Measurements from ENCODE around the gene PLET1. TPM values are rescaled to one million over a fixed set of nuclear protein-coding genes. Genes with fewer than 3 reads are reported as not detected.
A peak's percentile ranks its signal among the peaks of the same experiment; 100 is the strongest.

Gene PLET1
- total and polyA plus RNA-seq, 2 experiments from 2014 or later = not detected

GRCh38 chr11:112231952-112232351, 28.7 kb downstream of the PLET1 start:
- peaks cover 49% of the 10 kb centered on the region for H3K36me3 ChIP-seq

GRCh38 chr11:112229746-112230433, 30.8 kb downstream of the PLET1 start:
- no peaks in the 10 kb centered on the region for H3K9me3 ChIP-seq (ENCODE audit: low read depth)
- TF ChIP-seq CTCF (IDR thresholded peaks at IDR 0.05; ENCODE audit: low read depth, low read length) = no peak
- peaks cover 6% of the 10 kb centered on the region for H3K4me1 ChIP-seq (ENCODE audit: low read depth)
- H3K27me3 ChIP-seq = no peaks in the 10 kb centered on the region
- peak in 1 of 2 donors; percentile 92 for DNase-seq (ENCODE audit: low read depth in 1 of 2, low spot score in 1 of 2)
- no peak overlapping the region for H3K4me3 ChIP-seq
- H3K36me3 ChIP-seq = peaks cover 35% of the 10 kb centered on the region
- H3K27ac ChIP-seq = no peak overlapping the region

More at GRCh38 chr11:112231952-112232351, 28.7 kb downstream of the PLET1 start:
- Histone ChIP-seq H3K27me3 (no peaks in the 10 kb centered on the region), H3K27ac (no peak overlapping the region), H3K4me3 (no peak overlapping the region), H3K9me3 (ENCODE audit: low read depth) (no peaks in the 10 kb centered on the region), H3K4me1 (ENCODE audit: low read depth) (peaks cover 6% of the 10 kb centered on the region)
- no peak for TF ChIP-seq CTCF (IDR thresholded peaks at IDR 0.05; ENCODE audit: low read depth, low read length)
- no peak for DNase-seq (ENCODE audit: low read depth in 1 of 2, low spot score in 1 of 2)

DNA sequence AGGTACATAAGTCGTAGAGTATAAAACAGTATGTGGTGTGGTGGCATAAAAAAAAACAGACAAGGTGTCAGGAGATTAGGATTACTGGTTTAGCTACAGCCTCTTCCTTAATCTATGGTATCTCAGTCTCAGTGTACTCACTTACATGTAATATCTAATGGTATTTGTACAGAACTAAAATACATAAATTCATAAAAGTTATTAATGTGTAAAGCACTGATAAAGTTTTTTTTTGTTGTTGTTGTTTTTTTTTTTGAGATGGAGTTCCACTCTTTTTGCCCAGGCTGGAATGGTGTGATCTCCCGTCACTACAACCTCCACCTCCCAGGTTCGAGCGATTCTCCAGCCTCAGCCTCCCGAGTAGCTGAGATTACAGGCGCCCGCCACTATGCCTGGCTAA, 31.5 kb downstream of the PLET1 start:
- no peak for DNase-seq (ENCODE audit: low read depth in 1 of 2, low spot score in 1 of 2)
- no peak for TF ChIP-seq CTCF (IDR thresholded peaks at IDR 0.05; ENCODE audit: low read depth, low read length)
- Histone ChIP-seq H3K4me3 (no peak overlapping the region), H3K9me3 (ENCODE audit: low read depth) (no peaks in the 10 kb centered on the region), H3K36me3 (peaks cover 31% of the 10 kb centered on the region), H3K4me1 (ENCODE audit: low read depth) (peaks cover 6% of the 10 kb centered on the region), H3K27me3 (no peaks in the 10 kb centered on the region), H3K27ac (no peak overlapping the region)

DNA sequence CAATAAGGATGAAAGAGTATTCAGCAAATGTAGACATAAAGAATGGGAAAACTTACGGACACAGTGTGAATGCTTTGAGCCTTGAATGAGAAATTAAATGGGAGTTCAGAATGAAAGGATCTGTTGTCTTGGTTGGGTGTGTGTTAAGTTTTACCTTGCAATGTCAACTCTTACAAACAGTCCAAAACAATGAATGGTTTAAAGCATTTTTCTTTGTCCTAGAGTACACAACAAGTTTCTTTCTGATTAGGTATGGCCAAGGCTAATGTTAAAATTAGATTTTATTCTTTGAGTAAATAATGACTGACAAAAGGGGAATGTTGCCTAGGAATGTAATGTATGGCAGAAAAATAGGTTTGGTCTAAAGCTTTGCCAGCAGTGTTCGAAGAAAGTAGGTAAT, 32.0 kb downstream of the PLET1 start:
- Histone ChIP-seq H3K27me3 (no peaks in the 10 kb centered on the region), H3K9me3 (ENCODE audit: low read depth) (no peaks in the 10 kb centered on the region), H3K27ac (no peak overlapping the region)

DNA sequence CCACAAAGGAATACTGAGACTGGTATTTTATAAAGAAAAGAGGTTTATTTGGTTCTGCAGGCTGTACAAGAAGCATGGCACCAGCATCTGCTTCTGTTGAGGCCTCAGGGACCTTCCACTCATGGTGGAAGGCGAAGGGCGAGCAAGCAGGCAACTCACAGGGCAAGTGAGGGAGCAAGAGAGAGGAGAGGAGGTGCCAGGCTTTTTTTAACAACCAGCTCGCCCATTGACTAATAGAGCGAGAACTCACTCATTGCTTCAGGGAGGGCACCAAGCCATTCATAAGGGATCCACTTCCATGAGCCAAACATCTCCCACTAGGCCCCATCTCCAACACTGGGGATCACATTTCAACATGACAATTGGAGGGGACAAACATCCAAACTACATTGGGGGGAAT, 33.2 kb downstream of the PLET1 start:
- no peak for TF ChIP-seq CTCF (IDR thresholded peaks at IDR 0.05; ENCODE audit: low read depth, low read length)
- H3K36me3 ChIP-seq = peaks cover 15% of the 10 kb centered on the region
- no peaks in the 10 kb centered on the region for H3K27me3 ChIP-seq
- DNase-seq (ENCODE audit: low read depth in 1 of 2, low spot score in 1 of 2) = no peak
- peaks cover 6% of the 10 kb centered on the region for H3K4me1 ChIP-seq (ENCODE audit: low read depth)
- H3K9me3 ChIP-seq (ENCODE audit: low read depth) = no peaks in the 10 kb centered on the region
- H3K4me3 ChIP-seq = peak overlapping the region; percentile 68
- no peak overlapping the region for H3K27ac ChIP-seq

More for the DNA sequence above, 32.0 kb downstream of the PLET1 start:
- DNase-seq (ENCODE audit: low read depth in 1 of 2, low spot score in 1 of 2) = no peak
- TF ChIP-seq CTCF (IDR thresholded peaks at IDR 0.05; ENCODE audit: low read depth, low read length) = no peak
- Histone ChIP-seq H3K36me3 (peaks cover 27% of the 10 kb centered on the region), H3K4me3 (no peak overlapping the region), H3K4me1 (ENCODE audit: low read depth) (peaks cover 6% of the 10 kb centered on the region)

Measured in cardiac muscle cell (in vitro differentiated cells and primary cell).